GM18868 (cell line): ENCODE measurements around the gene HECTD1.
A peak's percentile ranks its signal among the peaks of the same experiment; 100 is the strongest.

Source experiments
- ATAC-seq: cut with Tn5 transposase; IDR thresholded peaks from one replicate; pipeline ENCODE4 v1.9.1; 2021; ENCODE audit warnings: mild to moderate bottlenecking, moderate library complexity; ENCODE audit not compliant: unreplicated experiment

Gene HECTD1

GRCh38 chr14:31161274-31161673 is 46.3 kb downstream of the HECTD1 start:
- ATAC-seq = no peak

- no peak for ATAC-seq
Measured at GRCh38 chr14:31159682-31160296, 47.8 kb downstream of the HECTD1 start.

GRCh38 chr14:31154956-31155355 is 52.6 kb downstream of the HECTD1 start:
- ATAC-seq = no peak

- no peak for ATAC-seq
Measured at GRCh38 chr14:31142455-31143087, 65.0 kb downstream of the HECTD1 start.

GRCh38 chr14:31139301-31139847 is 68.2 kb downstream of the HECTD1 start:
- ATAC-seq = no peak

- no peak for ATAC-seq
Measured at GRCh38 chr14:31138301-31138700, 69.3 kb downstream of the HECTD1 start.

GRCh38 chr14:31137214-31137889 is 70.2 kb downstream of the HECTD1 start:
- ATAC-seq = no peak

GRCh38 chr14:31133133-31133532 is 74.5 kb downstream of the HECTD1 start:
- ATAC-seq = no peak

- peak; percentile 62 for ATAC-seq
Measured at GRCh38 chr14:31128601-31129526, 78.7 kb downstream of the HECTD1 start.

GRCh38 chr14:31127690-31128089 is 79.9 kb downstream of the HECTD1 start:
- ATAC-seq = peak; percentile 92

GRCh38 chr14:31126680-31127079 is 80.9 kb downstream of the HECTD1 start:
- no peak for ATAC-seq

- no peak for ATAC-seq
Measured at GRCh38 chr14:31125231-31125630, 82.4 kb downstream of the HECTD1 start.

GRCh38 chr14:31124197-31124596 is 83.4 kb downstream of the HECTD1 start:
- no peak for ATAC-seq

- no peak for ATAC-seq
Measured at GRCh38 chr14:31122921-31123320, 84.7 kb downstream of the HECTD1 start.

GRCh38 chr14:31122098-31122611 is 85.4 kb downstream of the HECTD1 start:
- no peak for ATAC-seq

- ATAC-seq = no peak
Measured at GRCh38 chr14:31118892-31119291, 88.7 kb downstream of the HECTD1 start.

GRCh38 chr14:31113794-31114193 is 93.8 kb downstream of the HECTD1 start:
- no peak for ATAC-seq

- ATAC-seq = no peak
Measured at GRCh38 chr14:31110872-31111271, 96.7 kb downstream of the HECTD1 start.

- no peak for ATAC-seq
Measured at GRCh38 chr14:31109257-31109656, 98.3 kb downstream of the HECTD1 start.

- ATAC-seq = no peak
Measured at GRCh38 chr14:31106768-31107167, 100.8 kb downstream of the HECTD1 start.

- no peak for ATAC-seq
Measured at GRCh38 chr14:31097081-31097480, 110.5 kb downstream of the HECTD1 start.
